Left ventricle myocardium inferior (tissue), 1 donor: ENCODE data around the gene SYNGR1. TPM values are rescaled to one million over a fixed set of nuclear protein-coding genes. Genes with fewer than 3 reads are reported as not detected.
"Not testable (repeated sequence)": the region's sequence is repeated elsewhere in the genome, so short reads cannot be mapped to it uniquely, and the experiment has no call there.

Experiments
- DNase-seq: peaks from one replicate; pipeline ENCODE4 v3.0.0-alpha.2; 2020
- H3K27ac ChIP-seq: fragments of 200-600 bp; replicated peaks from 2 replicates; pipeline ENCODE4 v1.8.0; 2021
- H3K27me3 ChIP-seq: fragments of 200-600 bp; 2 replicates; pipeline ENCODE4 v1.8.0; 2021; ENCODE audit warnings: low read depth
- H3K36me3 ChIP-seq: fragments of 200-600 bp; 2 replicates; pipeline ENCODE4 v1.8.0; 2021
- H3K4me1 ChIP-seq: fragments of 200-600 bp; 2 replicates; pipeline ENCODE4 v1.8.0; 2021
- H3K4me3 ChIP-seq: fragments of 200-600 bp; 2 replicates; pipeline ENCODE4 v1.8.0; 2021; ENCODE audit warnings: mild to moderate bottlenecking, moderate library complexity
- H3K9me3 ChIP-seq: fragments of 200-600 bp; replicated peaks from 2 replicates; pipeline ENCODE4 v1.8.0; 2021
- CTCF ChIP-seq: fragments of 200-600 bp; IDR thresholded peaks from 2 replicates; pipeline ENCODE4 v1.8.0; 2021; ENCODE audit warnings: antibody characterized with exemption, mild to moderate bottlenecking, borderline replicate concordance
- intact Hi-C: fragments of 100-400 bp; cut with micrococcal nuclease; formaldehyde crosslinking; loops from one replicate; pipeline ENCODE4 v1.11.0; 2022
- total RNA-seq: library from RNA; stranded (reverse); fragmentation: NEBNext Ultra II Directional; extraction: Animal tissue kit (Norgen Biotek cat#: 25700); gene quantifications from one replicate; pipeline ENCODE4 v1.2.1, GENCODE V29; 2021
- donor health status: DM: no; HTN: yes; CAD: no; lungs with severe emphysema.

SYNGR1 gene
- total RNA-seq, 1 donor from 2014 or later = 37.7 TPM

GRCh38 chr22:39352306-39352891 lies 2.6 kb downstream of the SYNGR1 start:
- DNase-seq = no peak
- Histone ChIP-seq H3K27ac (no peak overlapping the region), H3K4me3 (no peak overlapping the region), H3K9me3 (no peaks in the 10 kb centered on the region), H3K4me1 (peaks cover 28% of the 10 kb centered on the region), H3K27me3 (no peaks in the 10 kb centered on the region), H3K36me3 (no peaks in the 10 kb centered on the region)
- TF ChIP-seq CTCF = no peak
- intact Hi-C loops = no loop called here

GRCh38 chr22:39353346-39353745 lies 3.6 kb downstream of the SYNGR1 start:
- DNase-seq = no peak
- Histone ChIP-seq H3K27me3 (no peaks in the 10 kb centered on the region), H3K4me3 (no peak overlapping the region), H3K4me1 (peaks cover 28% of the 10 kb centered on the region), H3K36me3 (no peaks in the 10 kb centered on the region), H3K9me3 (no peaks in the 10 kb centered on the region), H3K27ac (no peak overlapping the region)
- intact Hi-C loops = no loop called here
- TF ChIP-seq CTCF = no peak

- Histone ChIP-seq H3K27ac (no peak overlapping the region), H3K4me1 (peaks cover 18% of the 10 kb centered on the region), H3K9me3 (no peaks in the 10 kb centered on the region), H3K27me3 (no peaks in the 10 kb centered on the region), H3K4me3 (no peak overlapping the region), H3K36me3 (peaks cover 5% of the 10 kb centered on the region)
- DNase-seq = no peak
- no peak for TF ChIP-seq CTCF
- intact Hi-C loops = no loop called here
Observed at GRCh38 chr22:39355080-39355479, 5.3 kb downstream of the SYNGR1 start.

- peaks cover 11% of the 10 kb centered on the region for H3K4me1 ChIP-seq
- H3K27ac ChIP-seq, H3K27me3 ChIP-seq, intact Hi-C loops, H3K36me3 ChIP-seq, DNase-seq, H3K4me3 ChIP-seq, H3K9me3 ChIP-seq: not testable (repeated sequence)
Observed at GRCh38 chr22:39355805-39356204, 6.0 kb downstream of the SYNGR1 start.

- Histone ChIP-seq H3K9me3 (no peaks in the 10 kb centered on the region), H3K27me3 (no peaks in the 10 kb centered on the region), H3K4me1 (peaks cover 4% of the 10 kb centered on the region), H3K36me3 (peaks cover 5% of the 10 kb centered on the region), H3K4me3 (no peak overlapping the region), H3K27ac (no peak overlapping the region)
- TF ChIP-seq CTCF = no peak
- DNase-seq = no peak
- intact Hi-C loops = no loop called here
Observed at GRCh38 chr22:39356464-39356863, 6.7 kb downstream of the SYNGR1 start.

- intact Hi-C loops, H3K36me3 ChIP-seq, H3K4me1 ChIP-seq, DNase-seq, H3K27me3 ChIP-seq, H3K27ac ChIP-seq, H3K4me3 ChIP-seq, H3K9me3 ChIP-seq: not testable (repeated sequence)
Observed at GRCh38 chr22:39357110-39358108, 7.6 kb downstream of the SYNGR1 start.

GRCh38 chr22:39358197-39358596 lies 8.4 kb downstream of the SYNGR1 start:
- H3K4me1 ChIP-seq, DNase-seq, H3K36me3 ChIP-seq, H3K27ac ChIP-seq, H3K9me3 ChIP-seq, intact Hi-C loops, H3K4me3 ChIP-seq, H3K27me3 ChIP-seq: not testable (repeated sequence)
